ENCODE data around the gene SMAD2. TPM values are rescaled to one million over a fixed set of nuclear protein-coding genes. Genes with fewer than 3 reads are reported as not detected.

SMAD2 gene
- total and polyA plus RNA-seq, 2 experiments from 2014 or later = 58.5 to 108 TPM

DNA sequence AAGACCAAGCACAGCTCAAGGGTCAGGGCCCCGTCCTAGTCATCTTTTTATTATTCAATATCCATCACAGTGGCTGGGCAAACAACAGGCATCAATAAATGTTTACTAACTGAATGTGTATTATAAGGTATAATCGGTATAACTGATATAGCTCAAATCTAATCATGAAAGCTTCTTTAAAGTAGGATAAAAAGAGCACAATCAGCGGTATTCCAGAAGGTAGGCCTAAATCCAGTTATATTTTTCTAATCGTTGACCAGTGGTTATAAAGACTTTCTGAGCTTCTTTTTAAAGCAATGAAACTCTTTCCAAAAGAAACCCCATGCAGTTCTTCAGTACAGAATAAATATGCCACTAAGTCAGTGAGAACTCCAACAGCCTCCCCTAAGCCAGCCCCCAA lies 92.1 kb downstream of the SMAD2 start:
- no peaks in the 10 kb centered on the region for H3K36me3 ChIP-seq (replicated peaks; ENCODE audit: insufficient read depth, low read depth)

DNA sequence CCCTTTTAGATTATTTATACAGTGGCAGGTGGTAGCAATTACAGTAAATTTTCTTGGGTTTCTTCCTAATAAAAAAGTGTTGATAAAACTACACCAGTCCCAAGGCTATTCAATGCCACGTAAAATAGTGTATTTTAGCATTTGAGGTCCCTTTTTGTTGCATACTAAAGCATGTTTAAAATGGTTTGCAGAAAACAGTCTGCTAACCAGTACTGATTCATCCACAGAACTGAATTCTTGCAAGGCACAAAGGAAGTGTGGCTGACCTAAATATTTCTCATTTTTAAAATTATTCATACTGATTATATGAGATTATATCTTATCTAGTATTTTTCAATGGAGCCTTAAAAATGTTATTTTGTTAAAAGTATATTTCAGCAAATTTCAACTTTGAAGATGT lies 98.1 kb downstream of the SMAD2 start:
- no peaks in the 10 kb centered on the region for H3K36me3 ChIP-seq (replicated peaks; ENCODE audit: insufficient read depth, low read depth)
- no peaks in the 10 kb centered on the region for H3K9me2 ChIP-seq (replicated peaks; ENCODE audit: insufficient read depth)
- no peaks in the 10 kb centered on the region for H3K79me2 ChIP-seq
- no peak overlapping the region for H2AFZ ChIP-seq
- no peak overlapping the region for H3K27ac ChIP-seq
- no peak for DNase-seq (ENCODE audit: low spot score)
- H3K27me3 ChIP-seq = no peaks in the 10 kb centered on the region
- no peaks in the 10 kb centered on the region for H3K9me3 ChIP-seq (ENCODE audit: low read depth)
- H3K4me3 ChIP-seq = no peak overlapping the region
- H4K20me1 ChIP-seq (ENCODE audit: insufficient read depth, poor library complexity, severe bottlenecking) = no peaks in the 10 kb centered on the region
- no peaks in the 10 kb centered on the region for H3K4me1 ChIP-seq (ENCODE audit: insufficient read depth)
- no peak overlapping the region for H3K4me2 ChIP-seq
- whole genome bisulfite sequencing (ENCODE audit: low lambda C conversion rate, missing lambda C conversion rate) = 70% methylated on average over 1 of the region's 1 CpG
- TF ChIP-seq EZH2phosphoT487 (IDR thresholded peaks at IDR 0.05; ENCODE audit: low read depth, severe bottlenecking, unreplicated experiment) = no peak
- TF ChIP-seq, protein P1, sequence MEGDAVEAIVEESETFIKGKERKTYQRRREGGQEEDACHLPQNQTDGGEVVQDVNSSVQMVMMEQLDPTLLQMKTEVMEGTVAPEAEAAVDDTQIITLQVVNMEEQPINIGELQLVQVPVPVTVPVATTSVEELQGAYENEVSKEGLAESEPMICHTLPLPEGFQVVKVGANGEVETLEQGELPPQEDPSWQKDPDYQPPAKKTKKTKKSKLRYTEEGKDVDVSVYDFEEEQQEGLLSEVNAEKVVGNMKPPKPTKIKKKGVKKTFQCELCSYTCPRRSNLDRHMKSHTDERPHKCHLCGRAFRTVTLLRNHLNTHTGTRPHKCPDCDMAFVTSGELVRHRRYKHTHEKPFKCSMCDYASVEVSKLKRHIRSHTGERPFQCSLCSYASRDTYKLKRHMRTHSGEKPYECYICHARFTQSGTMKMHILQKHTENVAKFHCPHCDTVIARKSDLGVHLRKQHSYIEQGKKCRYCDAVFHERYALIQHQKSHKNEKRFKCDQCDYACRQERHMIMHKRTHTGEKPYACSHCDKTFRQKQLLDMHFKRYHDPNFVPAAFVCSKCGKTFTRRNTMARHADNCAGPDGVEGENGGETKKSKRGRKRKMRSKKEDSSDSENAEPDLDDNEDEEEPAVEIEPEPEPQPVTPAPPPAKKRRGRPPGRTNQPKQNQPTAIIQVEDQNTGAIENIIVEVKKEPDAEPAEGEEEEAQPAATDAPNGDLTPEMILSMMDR (IDR thresholded peaks at IDR 0.05; ENCODE audit: poor library complexity) = no peak
- TF ChIP-seq EZH2 (IDR thresholded peaks at IDR 0.05; ENCODE audit: borderline replicate concordance) = no peak

More for the DNA sequence above, 92.1 kb downstream of the SMAD2 start:
- TF ChIP-seq EZH2 (IDR thresholded peaks at IDR 0.05; ENCODE audit: borderline replicate concordance) (no peak), EZH2phosphoT487 (IDR thresholded peaks at IDR 0.05; ENCODE audit: low read depth, severe bottlenecking, unreplicated experiment) (no peak)
- TF ChIP-seq, protein P1 (IDR thresholded peaks at IDR 0.05; ENCODE audit: poor library complexity) = no peak
- H3K27me3 ChIP-seq = no peaks in the 10 kb centered on the region
- no peak overlapping the region for H3K27ac ChIP-seq
- H3K9me2 ChIP-seq (replicated peaks; ENCODE audit: insufficient read depth) = no peaks in the 10 kb centered on the region
- H3K4me3 ChIP-seq = no peak overlapping the region
- no peaks in the 10 kb centered on the region for H3K79me2 ChIP-seq
- no peaks in the 10 kb centered on the region for H3K9me3 ChIP-seq (ENCODE audit: low read depth)
- H4K20me1 ChIP-seq (ENCODE audit: insufficient read depth, poor library complexity, severe bottlenecking) = no peaks in the 10 kb centered on the region
- no peaks in the 10 kb centered on the region for H3K4me1 ChIP-seq (ENCODE audit: insufficient read depth)
- no peak overlapping the region for H2AFZ ChIP-seq
- no peak overlapping the region for H3K4me2 ChIP-seq
- WGBS (ENCODE audit: low lambda C conversion rate, missing lambda C conversion rate) = 95% methylated on average over 4 of the region's 4 CpGs
- no peak for DNase-seq (ENCODE audit: low spot score)

DNA sequence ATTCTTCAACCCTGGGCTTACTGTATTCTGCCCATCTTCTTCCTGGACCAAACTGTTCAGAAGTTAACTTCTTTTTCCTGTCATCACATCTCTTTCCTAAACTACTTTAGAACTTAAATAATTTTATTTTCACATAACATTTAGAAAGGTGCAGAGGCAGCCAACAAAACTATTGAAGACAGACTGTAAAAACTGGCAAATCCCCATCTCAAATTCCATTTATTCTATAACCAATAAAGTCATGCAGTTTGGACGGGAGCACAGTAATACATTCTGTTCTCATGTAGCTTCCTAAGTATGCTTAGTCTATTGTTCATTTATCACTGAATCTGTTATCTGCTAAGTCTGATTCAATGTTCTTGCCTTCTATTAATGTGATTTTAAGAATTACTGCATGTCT lies 99.1 kb downstream of the SMAD2 start:
- Histone ChIP-seq H3K9me3 (ENCODE audit: low read depth) (no peaks in the 10 kb centered on the region), H3K4me1 (ENCODE audit: insufficient read depth) (no peaks in the 10 kb centered on the region), H3K4me3 (no peak overlapping the region), H2AFZ (no peak overlapping the region), H3K79me2 (no peaks in the 10 kb centered on the region), H3K27me3 (no peaks in the 10 kb centered on the region), H3K9me2 (replicated peaks; ENCODE audit: insufficient read depth) (no peaks in the 10 kb centered on the region), H3K36me3 (replicated peaks; ENCODE audit: insufficient read depth, low read depth) (no peaks in the 10 kb centered on the region), H4K20me1 (ENCODE audit: insufficient read depth, poor library complexity, severe bottlenecking) (no peaks in the 10 kb centered on the region), H3K27ac (no peak overlapping the region), H3K4me2 (no peak overlapping the region)
- TF ChIP-seq, protein P1 (IDR thresholded peaks at IDR 0.05; ENCODE audit: poor library complexity) = no peak
- TF ChIP-seq EZH2phosphoT487 (IDR thresholded peaks at IDR 0.05; ENCODE audit: low read depth, severe bottlenecking, unreplicated experiment) (no peak), EZH2 (IDR thresholded peaks at IDR 0.05; ENCODE audit: borderline replicate concordance) (no peak)
- no peak for DNase-seq (ENCODE audit: low spot score)
- WGBS (ENCODE audit: low lambda C conversion rate, missing lambda C conversion rate) = 74% methylated on average over 1 of the region's 1 CpG

DNA sequence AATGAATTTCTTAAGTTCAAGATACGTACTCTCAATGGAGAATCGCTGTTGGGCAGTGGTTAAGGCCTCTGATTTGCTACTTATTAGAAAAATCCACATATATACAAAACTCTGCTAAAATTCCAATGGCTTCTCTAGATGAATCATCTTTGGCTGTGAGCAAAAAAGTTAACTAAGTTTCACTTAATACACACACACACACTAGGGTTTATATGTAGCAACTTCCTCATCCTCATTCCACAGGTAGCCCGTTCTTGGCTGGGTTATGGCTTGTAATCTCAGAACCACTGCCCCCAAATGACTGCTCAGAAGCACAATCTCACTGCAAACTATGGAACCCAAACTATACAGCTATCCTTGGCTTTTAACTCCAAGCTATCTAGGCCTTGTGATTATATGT lies 99.7 kb downstream of the SMAD2 start:
- H3K9me2 ChIP-seq (replicated peaks; ENCODE audit: insufficient read depth) = no peaks in the 10 kb centered on the region
- no peak overlapping the region for H3K4me3 ChIP-seq
- no peak for DNase-seq (ENCODE audit: low spot score)
- no peaks in the 10 kb centered on the region for H3K79me2 ChIP-seq
- H3K4me2 ChIP-seq = no peak overlapping the region
- WGBS (ENCODE audit: low lambda C conversion rate, missing lambda C conversion rate) = 96% methylated on average over 3 of the region's 3 CpGs
- no peaks in the 10 kb centered on the region for H3K9me3 ChIP-seq (ENCODE audit: low read depth)
- no peak overlapping the region for H3K27ac ChIP-seq
- no peak overlapping the region for H2AFZ ChIP-seq
- no peak for TF ChIP-seq EZH2 (IDR thresholded peaks at IDR 0.05; ENCODE audit: borderline replicate concordance)
- TF ChIP-seq EZH2phosphoT487 (IDR thresholded peaks at IDR 0.05; ENCODE audit: low read depth, severe bottlenecking, unreplicated experiment) = no peak
- TF ChIP-seq, protein P1 (IDR thresholded peaks at IDR 0.05; ENCODE audit: poor library complexity) = no peak
- H3K27me3 ChIP-seq = no peaks in the 10 kb centered on the region
- no peaks in the 10 kb centered on the region for H3K36me3 ChIP-seq (replicated peaks; ENCODE audit: insufficient read depth, low read depth)
- no peaks in the 10 kb centered on the region for H4K20me1 ChIP-seq (ENCODE audit: insufficient read depth, poor library complexity, severe bottlenecking)
- no peaks in the 10 kb centered on the region for H3K4me1 ChIP-seq (ENCODE audit: insufficient read depth)
